Bladder microvascular endothelial cell (primary cell): ENCODE measurements around the gene HPSE. TPM values are rescaled to one million over a fixed set of nuclear protein-coding genes. Genes with fewer than 3 reads are reported as not detected.

Source experiments
- total RNA-seq: library from RNA; depleted of rRNA; stranded (reverse); fragments of >200 nt; gene quantifications from 2 replicates; pipeline ENCODE4 v1.2.3, GENCODE V29; 2014

The HPSE gene
- total RNA-seq, result 0.81 and 5.1 TPM in 2 replicates

DNA sequence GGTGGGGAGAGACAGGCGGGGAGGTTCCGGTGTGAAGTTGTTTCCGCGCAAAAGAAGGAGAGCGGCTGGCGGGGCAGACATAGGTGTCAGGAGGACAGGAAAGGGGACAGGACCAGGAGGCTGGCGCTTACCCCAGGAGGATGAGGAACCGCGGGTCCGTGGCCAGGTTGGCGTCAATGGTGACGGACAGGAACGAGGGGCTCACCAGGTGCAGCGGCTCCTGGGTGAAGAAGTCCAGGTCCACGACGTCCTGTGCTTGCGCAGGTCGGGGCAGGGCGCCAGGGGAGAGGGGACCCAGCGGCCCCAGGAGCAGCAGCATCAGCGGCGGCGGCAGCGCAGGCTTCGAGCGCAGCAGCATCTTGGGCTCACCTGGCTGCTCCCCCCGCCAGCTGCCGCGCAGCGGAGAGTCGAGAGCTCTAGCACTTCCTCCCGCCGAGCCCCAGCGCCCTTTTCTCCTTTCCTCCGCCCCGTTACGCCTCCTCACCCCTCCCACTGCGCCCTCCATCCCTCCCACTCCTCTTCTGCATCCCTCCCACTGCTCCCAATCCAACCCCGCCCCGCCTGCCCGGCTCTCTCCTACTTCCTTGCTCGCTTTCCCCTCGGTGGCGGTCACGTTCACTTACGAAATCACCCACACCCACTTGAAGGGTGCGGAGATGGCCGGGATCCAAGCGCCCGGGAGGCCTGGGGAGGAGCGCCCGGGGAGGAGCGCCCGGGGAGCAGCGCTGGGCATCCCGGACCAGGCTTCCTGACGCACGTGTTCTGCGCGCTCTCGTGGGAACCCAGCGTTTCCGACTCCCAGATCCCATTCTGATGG lies at the start of gene HPSE:
HPSE (minus strand) TSS at position 424 of the 817 bp plus-strand sequence; CDS start at position 358, 66 bp downstream.

DNA sequence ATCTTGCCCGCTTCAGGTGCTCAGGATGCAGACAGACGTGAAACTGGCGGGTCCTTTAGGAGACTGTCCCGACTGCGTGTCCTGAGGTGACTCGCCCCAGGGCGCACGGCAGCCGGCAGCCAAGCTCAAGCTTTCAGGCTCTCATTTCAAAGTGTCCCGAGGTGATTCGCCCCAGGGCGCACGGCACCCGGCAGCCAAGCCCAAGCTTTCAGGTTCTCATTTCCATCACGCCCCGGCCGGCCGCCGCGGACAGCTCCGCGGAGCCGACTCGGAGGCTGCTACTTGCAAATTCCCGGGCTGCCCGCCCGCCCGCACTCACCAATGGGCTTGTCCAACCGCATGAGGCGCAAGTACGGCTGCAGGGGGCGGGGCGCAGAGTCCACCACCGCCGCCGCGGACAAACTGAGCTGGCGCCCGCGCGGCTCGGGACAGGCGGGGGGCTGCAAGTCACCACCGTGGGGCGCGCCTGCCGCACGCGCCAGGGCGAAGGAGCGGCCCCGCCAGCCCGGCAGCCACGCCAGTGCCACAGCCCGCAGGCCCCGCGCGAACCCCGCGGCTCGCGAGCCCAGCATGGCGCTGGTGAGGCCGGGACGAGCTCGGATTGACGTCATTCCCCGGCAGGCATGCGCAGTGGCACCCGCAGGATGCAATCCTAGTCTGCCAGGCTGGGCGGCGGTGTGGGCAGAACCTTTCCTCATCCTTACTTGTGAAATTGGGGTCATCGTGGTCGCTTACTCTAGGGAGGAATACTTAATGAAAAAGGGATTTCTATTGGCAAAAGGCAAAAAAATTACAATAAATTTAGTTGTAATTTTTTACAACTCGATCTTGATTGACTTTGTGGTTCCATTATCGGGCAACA lies 50.2 kb downstream of the HPSE start, which contains the start of gene COQ2:
COQ2 (minus strand) TSS at position 606 of the 862 bp plus-strand sequence; CDS start at position 572, 34 bp downstream.

Other genes starting within 250 kb of the HPSE start
- 0.19 and 0.81 TPM in 2 replicates for gene PLAC8, start 220.1 kb downstream of the HPSE start, total RNA-seq
- 14.0 and 15.5 TPM in 2 replicates for gene COQ2, start 50.0 kb downstream of the HPSE start, total RNA-seq
- 9.1 and 18.4 TPM in 2 replicates for gene HELQ, start 121.0 kb upstream of the HPSE start, total RNA-seq
- gene MRPS18C, start 121.2 kb upstream of the HPSE start, total RNA-seq, result 16.8 and 22.8 TPM in 2 replicates
- gene ABRAXAS1, start 150.3 kb upstream of the HPSE start, total RNA-seq, result 11.7 and 14.1 TPM in 2 replicates
- 7.1 and 9.3 TPM in 2 replicates for gene GPAT3, start 201.3 kb upstream of the HPSE start, total RNA-seq